Left colon (tissue), 2 donors: ENCODE data around the gene ARID3B. TPM values are rescaled to one million over a fixed set of nuclear protein-coding genes. Genes with fewer than 3 reads are reported as not detected.

Source experiments
- ATAC-seq: fragments of 200-7000 bp; cut with Tn5 transposase; one replicate; pipeline ENCODE4 v1.9.1; 2020; ENCODE audit warnings: mild to moderate bottlenecking, moderate library complexity
- DNase-seq, 2 donors: peaks; one replicate each; pipeline ENCODE4 v3.0.0-alpha.2; 2020
- intact Hi-C, 2 donors: fragments of 100-400 bp; cut with DNase I in 1 of 2; cut with micrococcal nuclease in 1 of 2; formaldehyde crosslinking; loops; one replicate each; pipeline versions ENCODE4 v1.11.2 to v1.14.0; 2022; cut with DNase I, micrococcal nuclease
- total RNA-seq, 2 donors: library from RNA; stranded (reverse); fragmentation: NEBNext Ultra II Directional; extraction: Animal tissue kit (Norgen Biotek cat#: 25700); gene quantifications; one replicate each; pipeline ENCODE4 v1.2.1, GENCODE V29; 2021
- donor health status: DM: no; HTN: no; CAD: no.
- donor health status: DM: yes; HTN: yes; CAD: no.

The ARID3B gene
- total RNA-seq, 2 donors from 2014 or later, result 11.7 to 12.1 TPM

DNA sequence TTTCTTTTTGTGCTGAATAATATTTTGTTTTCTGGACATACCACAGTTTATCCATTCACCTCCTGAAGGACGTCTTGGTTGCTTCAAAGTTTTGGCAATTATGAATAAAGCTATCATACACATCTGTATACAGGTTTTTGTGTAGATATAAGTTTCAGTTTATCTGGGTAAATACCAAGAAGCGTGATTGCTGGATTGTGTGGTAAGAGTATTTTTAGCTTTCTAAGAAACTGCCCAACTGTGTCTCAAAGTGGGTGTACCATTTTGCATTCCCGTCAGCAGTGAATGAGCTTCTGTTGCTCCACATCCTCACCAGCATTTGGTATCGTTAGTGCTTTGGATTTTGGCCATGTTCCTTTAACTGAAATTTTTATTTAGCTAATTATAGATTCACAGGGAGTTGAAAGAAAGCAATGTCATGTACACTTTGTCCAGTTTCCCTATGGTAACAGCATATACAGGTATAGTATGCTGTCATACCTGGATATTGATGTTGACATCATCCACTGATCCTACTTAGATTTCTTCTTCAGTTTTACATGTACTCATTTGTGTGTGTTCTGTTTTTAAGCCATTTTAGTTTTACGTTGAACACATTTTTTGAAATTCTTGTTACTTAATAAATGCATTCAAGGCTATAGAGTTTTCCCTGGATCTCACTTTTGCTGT is 11.9 kb downstream of the ARID3B start:
- no peak for DNase-seq
- intact Hi-C loops, result no loop called here
- ATAC-seq, result no peak

DNA sequence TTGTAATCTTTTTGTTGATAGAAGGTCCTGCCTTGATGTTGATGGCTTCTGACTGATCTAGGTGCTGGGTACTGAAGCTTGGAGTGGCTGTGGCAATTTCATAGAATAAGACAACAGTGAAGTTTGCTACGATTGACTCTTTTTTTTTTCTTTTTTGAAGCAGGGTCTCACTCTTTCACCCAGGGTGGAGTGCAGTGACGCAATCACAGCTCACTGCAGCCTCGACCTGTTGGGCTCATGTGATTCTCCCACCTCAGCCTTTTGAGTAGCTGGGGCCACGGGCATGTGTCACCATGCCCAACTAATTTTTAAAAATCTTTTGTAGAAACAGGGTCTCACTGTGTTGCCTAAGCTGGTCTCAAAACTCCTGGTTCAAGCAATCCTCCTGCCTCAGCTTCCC is 14.2 kb downstream of the ARID3B start:
- intact Hi-C loops, result no loop called here
- DNase-seq (no peak), ATAC-seq (no peak)

DNA sequence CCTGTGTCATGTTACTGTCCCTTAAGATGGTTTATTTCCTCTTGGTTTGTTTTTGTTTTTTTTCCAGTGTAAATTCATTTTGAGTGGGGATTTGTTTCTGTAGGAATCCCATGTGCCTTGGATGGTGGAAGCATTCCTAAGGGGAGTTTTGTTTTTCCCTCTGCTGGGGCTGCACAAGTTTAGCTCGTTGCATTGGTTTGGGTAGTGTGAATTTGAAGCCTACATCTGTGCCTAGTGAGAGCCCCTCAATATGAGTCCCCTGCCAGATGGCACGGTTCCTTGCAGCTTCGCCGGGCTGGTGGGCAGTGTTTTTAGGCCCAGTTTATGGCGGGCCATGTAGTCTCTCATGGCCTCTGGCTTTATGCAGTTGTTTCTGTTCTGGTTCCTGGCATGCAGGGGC is 17.7 kb downstream of the ARID3B start:
- no peak for DNase-seq
- no peak for ATAC-seq
- intact Hi-C loops, result no loop called here

DNA sequence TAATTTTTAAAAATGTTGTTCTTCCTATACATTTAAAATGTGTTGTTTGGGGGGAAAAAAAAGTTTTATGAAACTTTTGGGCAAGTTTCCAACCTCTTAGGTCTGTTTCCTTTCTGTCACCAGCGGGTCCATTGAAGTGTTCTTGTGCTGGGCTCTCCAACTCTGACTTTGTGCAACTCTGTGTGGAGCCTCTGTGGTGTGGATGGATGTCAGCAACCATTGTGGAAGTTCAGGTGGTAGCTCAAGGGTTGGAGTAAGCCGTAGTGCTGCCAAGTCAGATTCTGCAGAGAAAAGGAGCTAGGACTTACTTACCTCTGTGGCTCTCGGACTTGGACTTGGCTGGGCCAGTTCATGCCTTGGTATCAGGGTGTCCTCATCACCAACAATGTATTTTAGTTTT is 22.4 kb downstream of the ARID3B start:
- intact Hi-C loops, result no loop called here
- no peak for ATAC-seq
- DNase-seq, result no peak

DNA sequence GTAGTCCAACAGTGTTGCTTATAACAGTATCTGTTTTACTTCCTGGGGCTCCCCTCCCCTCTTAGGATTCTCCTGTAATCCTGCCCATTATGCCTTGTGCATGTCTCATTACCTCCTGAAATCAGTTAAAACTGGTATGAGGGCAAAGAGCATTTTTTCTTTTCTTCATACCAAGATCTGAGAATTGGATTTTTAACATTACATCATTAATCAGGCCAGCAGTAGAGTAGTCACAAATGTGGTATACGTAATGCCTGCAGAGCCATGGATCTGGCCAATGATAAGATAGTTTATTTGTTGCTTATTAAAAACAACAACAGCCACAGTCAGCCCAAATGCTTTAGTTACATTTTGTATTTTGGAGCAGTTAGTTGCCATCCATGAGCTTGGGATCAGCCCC is 23.2 kb downstream of the ARID3B start:
- intact Hi-C loops, result no loop called here
- no peak for ATAC-seq
- no peak for DNase-seq

DNA sequence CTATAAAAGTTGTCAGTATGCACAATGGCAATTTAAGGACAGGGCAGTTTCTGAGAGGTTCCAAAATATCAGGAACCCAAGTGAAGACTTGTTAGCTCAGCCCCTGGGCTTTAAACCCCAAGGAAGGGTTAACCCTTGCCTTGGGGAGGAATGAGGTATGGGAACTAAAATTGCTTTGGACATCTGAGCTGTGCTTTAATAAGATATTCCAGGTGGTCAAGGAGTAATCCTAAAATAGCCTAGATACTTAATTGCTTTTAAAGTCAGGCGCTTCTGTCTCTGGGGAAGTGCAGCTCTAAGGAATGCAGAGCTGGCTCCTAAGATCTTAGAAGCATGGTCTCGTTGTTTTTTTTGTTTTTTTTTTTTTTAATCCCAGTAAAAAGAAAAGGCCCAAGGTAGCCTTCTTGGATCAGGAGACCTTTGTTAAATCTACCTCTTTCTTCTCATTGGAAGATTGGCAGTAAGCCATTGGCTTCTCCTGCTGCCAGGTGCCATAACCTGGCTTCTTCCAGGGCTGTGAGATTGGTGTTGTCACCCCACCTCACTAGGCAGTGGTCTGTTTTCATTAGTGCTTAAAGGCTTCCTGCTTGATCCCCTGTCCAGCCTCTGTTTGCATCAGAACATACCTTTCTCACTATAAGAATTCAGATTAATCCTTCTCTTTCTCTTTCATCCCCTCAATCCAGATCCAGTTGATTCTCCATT is 24.5 kb downstream of the ARID3B start:
- intact Hi-C loops, result no loop called here
- DNase-seq, result no peak
- ATAC-seq, result no peak

DNA sequence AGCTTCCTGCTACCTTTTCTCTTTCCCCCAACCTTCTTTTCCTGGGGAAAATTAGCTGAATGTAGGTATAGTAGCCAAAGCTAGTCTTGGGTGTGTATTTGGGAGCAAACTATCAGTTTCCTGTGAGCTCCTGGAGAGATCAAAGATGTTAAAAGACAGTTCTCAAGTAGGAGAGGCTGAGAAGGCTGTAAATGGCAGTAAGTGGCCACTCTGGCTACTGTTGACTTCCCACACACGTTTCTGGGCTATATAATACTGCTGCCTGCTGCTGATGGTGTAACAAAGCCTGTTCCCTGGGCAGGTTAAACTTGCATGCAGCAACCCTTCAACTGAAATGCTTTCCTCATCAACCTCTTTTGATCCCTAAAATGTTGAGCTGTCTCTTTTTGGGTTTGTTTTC is 27.6 kb downstream of the ARID3B start:
- intact Hi-C loops, result no loop called here
- ATAC-seq, result no peak

DNA sequence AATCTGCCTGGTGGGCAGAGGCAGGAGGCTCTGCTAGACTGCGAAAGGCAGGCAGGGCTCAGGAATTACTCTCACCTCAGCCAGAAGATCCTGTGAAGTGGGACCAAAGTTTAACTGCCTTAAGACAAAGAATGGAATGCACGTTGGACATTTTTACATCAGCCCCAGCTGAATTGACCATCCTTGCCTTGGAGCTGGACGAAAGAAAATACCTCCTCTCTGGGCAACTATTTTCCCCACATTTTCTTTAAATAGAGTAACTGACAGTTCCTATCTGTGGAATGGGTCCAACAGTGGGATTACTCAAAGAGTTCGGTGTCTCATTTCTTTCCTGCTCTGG is 28.7 kb downstream of the ARID3B start:
- DNase-seq (no peak), ATAC-seq (no peak)
- intact Hi-C loops, result no loop called here

More for the DNA sequence above, 27.6 kb downstream of the ARID3B start:
- no peak for DNase-seq

DNA sequence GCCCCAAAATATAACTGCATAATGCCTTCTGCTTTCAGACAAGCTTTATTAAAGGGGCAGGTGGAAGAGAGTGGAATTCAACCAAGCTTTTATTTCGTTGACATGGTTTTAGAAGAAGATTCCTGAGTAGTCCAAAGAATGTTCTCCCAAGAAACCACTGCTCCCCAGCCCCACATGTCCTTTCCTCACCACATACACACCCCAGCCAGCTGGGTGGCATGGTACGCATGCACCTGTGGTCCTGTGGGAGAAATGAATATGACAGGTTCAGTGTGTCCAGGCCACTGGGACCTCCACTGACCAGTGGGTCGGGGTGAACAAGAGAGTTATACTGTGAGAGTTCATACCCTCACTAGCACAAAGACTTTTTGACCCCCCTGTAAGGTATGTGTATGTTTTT is 30.2 kb downstream of the ARID3B start:
- ATAC-seq (no peak), DNase-seq (no peak)
- intact Hi-C loops, result no loop called here

DNA sequence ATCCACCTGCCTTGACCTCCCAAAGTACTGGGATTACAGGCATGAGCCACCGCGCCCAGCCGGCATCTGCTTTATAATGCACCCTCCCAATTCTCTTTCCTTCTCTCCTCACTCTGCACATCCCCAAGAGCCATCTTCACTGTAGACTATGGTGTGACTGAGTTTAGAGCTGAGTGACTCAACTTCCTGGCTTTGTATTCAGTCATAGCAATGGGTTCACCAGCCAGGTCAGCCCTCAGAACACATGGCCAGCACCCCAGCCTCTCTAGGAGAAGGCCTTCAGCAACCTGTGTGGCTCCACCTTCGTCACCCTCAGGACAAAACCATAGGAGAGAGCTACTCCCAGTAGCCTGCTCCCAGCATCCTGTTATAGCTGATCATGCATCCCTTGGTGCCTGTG is 33.0 kb downstream of the ARID3B start:
- no peak for DNase-seq
- intact Hi-C loops, result no loop called here
- ATAC-seq, result no peak

DNA sequence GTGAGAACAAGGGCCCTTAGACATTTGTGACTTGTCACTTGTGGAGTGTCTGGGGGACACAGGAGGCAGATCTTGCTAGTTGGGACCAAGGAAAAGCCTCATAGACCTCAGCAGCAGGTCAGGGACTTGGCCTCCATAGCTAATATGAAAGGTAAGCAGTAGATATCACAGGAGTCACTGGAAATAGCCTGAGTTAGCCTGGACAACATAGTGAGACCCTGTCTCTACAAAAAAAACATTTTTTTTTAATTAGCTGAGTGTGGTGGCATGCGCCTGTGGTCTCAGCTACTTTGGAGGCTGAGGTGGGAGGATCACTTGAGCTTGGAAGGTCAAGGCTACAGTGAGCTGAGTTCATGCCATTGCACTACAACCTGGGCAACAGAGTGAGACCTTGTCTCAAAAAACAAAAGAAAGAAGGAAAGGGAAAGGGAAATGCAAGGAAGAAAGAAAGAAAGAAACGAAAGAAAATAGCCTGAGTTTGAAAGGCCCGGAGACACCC is 37.5 kb downstream of the ARID3B start:
- DNase-seq (no peak), ATAC-seq (no peak)
- intact Hi-C loops, result no loop called here

DNA sequence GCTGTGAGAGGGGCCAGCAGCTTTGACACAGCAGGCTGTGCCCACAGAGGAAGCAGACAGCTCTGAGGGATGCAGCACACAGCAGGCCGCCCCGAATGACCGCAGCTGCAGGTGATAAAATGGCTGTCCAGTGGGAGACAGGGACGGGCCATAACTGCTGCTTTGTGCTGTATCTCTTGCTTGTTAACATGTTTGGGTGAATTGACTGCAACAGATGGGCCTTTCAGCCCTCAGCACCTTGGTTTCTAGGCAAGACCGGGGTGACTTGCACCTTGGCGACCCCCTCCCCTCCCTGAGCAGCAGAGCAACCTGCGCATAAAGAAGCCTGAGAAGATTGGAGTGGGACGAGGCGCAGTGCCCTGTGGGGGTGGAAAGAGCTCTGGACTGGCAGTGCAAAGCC is 38.0 kb downstream of the ARID3B start:
- DNase-seq (no peak), ATAC-seq (no peak)
- intact Hi-C loops, result no loop called here

DNA sequence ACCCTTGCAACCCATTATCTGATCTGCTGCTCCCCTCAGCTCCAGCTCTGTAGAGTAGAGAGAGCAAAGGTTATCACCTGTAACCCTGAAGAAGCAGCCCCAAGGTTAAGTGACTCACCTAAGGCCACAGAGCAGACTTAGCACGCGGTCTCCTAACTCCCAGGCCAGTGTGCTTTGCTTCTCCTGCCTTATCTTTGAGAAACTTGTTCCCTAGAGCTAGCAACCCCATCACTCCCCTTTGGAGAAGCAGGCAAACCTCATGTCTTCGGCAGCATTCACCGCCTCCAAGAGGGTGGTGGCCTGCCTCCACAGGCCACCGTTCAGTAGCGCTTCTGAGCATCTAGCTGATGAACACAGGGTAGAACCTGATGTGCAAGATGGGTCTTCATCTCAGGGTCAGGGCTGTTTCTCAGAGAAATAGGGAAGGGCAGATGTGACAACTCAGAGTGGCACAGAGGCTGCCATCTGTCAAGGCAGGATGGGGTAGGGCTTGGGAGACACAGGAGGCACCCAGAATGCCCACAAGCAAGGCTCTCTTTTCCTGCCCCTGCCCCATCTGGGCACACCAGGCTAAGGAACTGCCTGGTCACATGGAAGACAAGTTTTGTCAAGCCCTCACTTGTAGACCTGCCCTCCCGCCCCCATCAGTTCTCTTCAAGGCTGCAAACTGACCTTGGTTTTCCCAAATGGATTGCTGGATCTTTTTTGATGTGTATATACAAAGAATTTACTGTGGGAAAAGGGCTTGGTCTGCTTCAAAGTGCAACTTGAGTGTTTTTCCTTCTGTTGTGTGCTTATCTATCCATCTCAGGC is 39.7 kb downstream of the ARID3B start:
- DNase-seq (no peak), ATAC-seq (no peak)
- intact Hi-C loops, result no loop called here

DNA sequence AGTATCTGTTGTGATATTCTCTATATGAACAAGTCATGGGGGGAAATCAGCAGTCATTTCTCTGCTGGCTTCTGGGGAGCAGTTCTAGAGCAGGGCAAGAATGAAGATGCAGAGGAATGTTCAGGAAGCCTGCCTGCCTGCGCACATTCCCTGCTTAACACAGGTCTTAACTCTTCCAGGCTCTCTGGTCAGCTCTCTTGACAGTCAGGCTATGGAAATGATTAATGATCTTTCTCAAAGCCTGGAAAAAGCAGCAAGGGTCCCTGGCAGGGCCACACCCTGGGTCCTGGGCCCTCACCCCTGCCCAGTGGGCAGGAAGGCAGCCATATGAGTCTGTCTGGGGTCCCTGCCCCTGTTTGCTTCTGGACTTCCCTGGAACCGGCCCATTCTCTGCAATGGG is 43.2 kb downstream of the ARID3B start:
- intact Hi-C loops, result no loop called here
- DNase-seq (no peak), ATAC-seq (no peak)

DNA sequence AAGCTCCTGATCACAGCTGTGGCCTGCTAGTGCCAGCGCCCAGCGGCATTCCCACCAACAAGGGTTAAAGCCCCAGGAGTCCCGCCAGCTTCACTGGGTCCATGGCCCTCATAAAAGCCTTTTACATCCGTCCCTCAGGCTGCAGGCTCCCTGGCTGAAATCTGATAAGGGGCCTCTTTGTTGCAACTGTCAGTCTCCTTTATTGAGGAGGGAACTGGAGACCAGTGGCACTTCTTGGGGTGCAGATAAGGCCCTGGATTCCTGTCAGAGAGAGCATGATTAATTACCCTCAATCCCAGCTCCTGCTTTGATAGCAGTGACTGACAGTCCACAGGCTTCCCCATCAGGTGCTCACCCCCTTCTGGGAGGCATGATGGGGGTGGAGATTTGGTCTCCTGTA is 43.8 kb downstream of the ARID3B start:
- intact Hi-C loops, result no loop called here
- no peak for DNase-seq
- no peak for ATAC-seq

DNA sequence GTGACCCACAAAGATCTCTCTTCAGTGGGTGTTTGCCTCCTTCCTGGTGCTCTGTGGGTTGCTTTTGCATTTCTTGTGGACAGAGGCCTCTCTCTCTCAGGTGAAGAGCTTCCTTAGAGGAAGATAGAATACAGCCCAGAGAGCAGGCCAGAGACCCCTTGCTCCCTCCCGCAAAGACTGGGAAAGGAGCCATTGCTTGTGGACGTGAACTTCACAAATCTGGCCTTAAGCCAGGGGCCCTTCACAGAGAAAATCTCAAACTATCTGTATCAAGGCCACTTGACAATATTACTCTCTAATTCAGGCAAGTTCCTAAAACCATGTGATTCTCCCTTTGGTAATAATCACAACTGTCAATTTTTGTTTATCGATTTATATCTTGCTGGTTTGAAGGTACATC is 44.2 kb downstream of the ARID3B start:
- DNase-seq (no peak), ATAC-seq (no peak)
- intact Hi-C loops, result no loop called here

DNA sequence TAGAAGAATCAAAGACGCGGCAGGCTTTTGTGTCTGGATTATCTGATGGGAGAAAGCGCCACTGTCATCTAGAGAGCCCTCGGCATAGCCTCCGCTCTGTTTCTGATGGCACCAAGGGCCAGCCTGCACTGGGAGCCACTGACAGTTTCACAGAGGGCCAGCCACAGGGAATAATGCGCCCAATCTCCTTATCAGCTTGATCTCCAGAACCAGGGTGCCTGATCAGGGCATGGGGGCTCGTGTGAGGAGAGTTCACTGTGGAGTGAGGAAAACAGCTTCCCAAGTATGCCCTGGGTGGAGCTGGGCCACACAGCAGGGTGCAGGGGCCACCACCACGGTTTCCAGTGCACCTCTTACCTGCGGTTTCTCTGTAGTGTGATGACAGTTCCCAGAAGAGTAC is 44.8 kb downstream of the ARID3B start:
- DNase-seq (no peak), ATAC-seq (no peak)
- intact Hi-C loops, result no loop called here

DNA sequence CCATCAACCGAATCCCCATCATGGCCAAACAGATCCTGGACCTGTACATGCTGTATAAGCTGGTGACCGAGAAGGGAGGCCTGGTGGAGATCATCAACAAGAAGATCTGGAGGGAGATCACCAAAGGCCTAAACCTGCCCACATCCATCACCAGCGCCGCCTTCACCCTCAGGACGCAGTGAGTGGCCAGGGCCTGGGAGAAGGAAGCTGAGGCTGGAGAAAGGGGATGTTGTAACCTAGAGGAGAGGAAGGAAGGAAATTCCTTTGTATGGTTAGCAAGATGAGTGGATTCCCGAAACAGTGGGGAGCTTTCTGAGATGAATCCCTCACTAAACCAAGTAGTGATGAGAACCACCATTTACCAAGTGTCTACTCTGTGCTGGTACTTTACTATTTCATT is 48.8 kb downstream of the ARID3B start:
- ATAC-seq, result no peak
- no peak for DNase-seq

DNA sequence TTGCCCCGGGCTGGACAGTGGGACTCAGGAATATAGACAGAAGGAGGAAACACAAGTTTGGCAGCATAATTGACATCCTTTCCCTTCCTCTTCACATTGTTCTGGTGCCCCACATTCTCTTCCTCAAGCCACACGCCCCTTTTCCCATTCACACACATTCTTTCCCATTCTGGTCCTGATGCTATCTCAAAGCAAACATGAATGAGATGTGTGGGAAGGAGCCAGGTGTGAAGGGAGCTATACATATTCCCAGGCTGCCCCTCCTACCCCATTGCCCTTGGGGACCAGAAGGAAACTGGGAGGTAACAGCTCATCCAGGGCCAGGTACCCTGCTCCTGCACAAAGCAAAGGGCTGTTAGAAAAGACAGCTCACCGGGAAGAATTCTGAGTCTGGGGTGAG is 51.2 kb downstream of the ARID3B start:
- no peak for ATAC-seq
- intact Hi-C loops, result no loop called here
- no peak for DNase-seq

More for the DNA sequence above, 48.8 kb downstream of the ARID3B start:
- intact Hi-C loops, result no loop called here

DNA sequence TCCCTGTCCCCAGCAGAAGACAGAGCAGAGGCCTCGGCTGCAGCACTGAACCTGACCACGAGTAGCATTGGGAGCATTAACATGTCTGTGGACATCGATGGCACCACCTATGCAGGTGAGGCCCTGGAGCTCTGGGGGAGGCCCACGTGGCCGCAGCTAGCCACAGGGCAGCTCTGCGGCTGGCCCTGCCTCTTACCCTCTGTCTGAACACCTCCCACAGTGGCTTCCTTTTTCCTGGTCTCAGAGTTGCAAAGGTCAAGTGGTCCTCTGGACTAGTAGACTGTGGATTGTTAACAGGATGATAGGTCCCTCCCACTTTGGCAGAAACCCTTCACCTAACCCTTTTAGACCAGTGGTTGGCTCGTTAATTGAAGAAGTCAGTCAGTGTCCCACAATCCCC is 52.1 kb downstream of the ARID3B start:
- intact Hi-C loops, result no loop called here
- DNase-seq, result no peak
- ATAC-seq, result no peak
